ENCODE results near the gene LRMDA.

- no peak for TF ChIP-seq CTCF (IDR thresholded peaks at IDR 0.05)
- TF ChIP-seq EZH2 (IDR thresholded peaks at IDR 0.05; ENCODE audit: borderline replicate concordance, insufficient read depth, low read depth, low read length, poor library complexity, severe bottlenecking): no peak
These were observed 173.7 kb downstream of the LRMDA start for GRCh38 chr10:75605096-75605495.
